ENCODE data around the gene UBASH3A. TPM values are rescaled to one million over a fixed set of nuclear protein-coding genes. Genes with fewer than 3 reads are reported as not detected.

UBASH3A gene
- total RNA-seq, 1 donor from 2014 or later = not detected

GRCh38 chr21:42362700-42363099 lies 41.0 kb upstream of the UBASH3A start:
- no peaks in the 10 kb centered on the region for H3K36me3 Mint-ChIP-seq
- no peak overlapping the region for H3K4me3 Mint-ChIP-seq
- Histone ChIP-seq H3K9me3 (ENCODE audit: low read depth) (no peaks in the 10 kb centered on the region), H3K4me3 (no peak overlapping the region), H3K4me1 (no peaks in the 10 kb centered on the region), H3K27ac (no peak overlapping the region), H3K36me3 (no peaks in the 10 kb centered on the region), H3K9ac (no peak overlapping the region), H3F3A (ENCODE audit: low read depth) (no peaks in the 10 kb centered on the region), H3K79me2 (ENCODE audit: low read depth) (no peaks in the 10 kb centered on the region), H3K27me3 (no peaks in the 10 kb centered on the region), H3K4me2 (no peak overlapping the region), H4K20me1 (ENCODE audit: low read depth) (no peaks in the 10 kb centered on the region), H2AFZ (replicated peaks) (no peak overlapping the region)
- TF ChIP-seq CTCF (IDR thresholded peaks at IDR 0.05) (no peak), EZH2 (IDR thresholded peaks at IDR 0.05) (no peak), EZH2phosphoT487 (IDR thresholded peaks at IDR 0.05) (no peak)
- peaks cover 16% of the 10 kb centered on the region for H3K27me3 Mint-ChIP-seq (ENCODE audit: insufficient read depth, low read depth)
- DNase-seq (ENCODE audit: low spot score) = no peak
- H3K9me3 Mint-ChIP-seq = no peaks in the 10 kb centered on the region
- H3K27ac Mint-ChIP-seq = no peak overlapping the region
- H3K4me1 Mint-ChIP-seq = peaks cover 27% of the 10 kb centered on the region

GRCh38 chr21:42363312-42363711 lies 40.4 kb upstream of the UBASH3A start:
- no peaks in the 10 kb centered on the region for H3K36me3 Mint-ChIP-seq
- Histone ChIP-seq H4K20me1 (ENCODE audit: low read depth) (no peaks in the 10 kb centered on the region), H3F3A (ENCODE audit: low read depth) (no peaks in the 10 kb centered on the region), H3K79me2 (ENCODE audit: low read depth) (no peaks in the 10 kb centered on the region), H3K9me3 (ENCODE audit: low read depth) (no peaks in the 10 kb centered on the region), H2AFZ (replicated peaks) (no peak overlapping the region), H3K27ac (no peak overlapping the region), H3K4me3 (no peak overlapping the region), H3K27me3 (no peaks in the 10 kb centered on the region), H3K4me1 (no peaks in the 10 kb centered on the region), H3K9ac (no peak overlapping the region), H3K36me3 (no peaks in the 10 kb centered on the region), H3K4me2 (no peak overlapping the region)
- peaks cover 19% of the 10 kb centered on the region for H3K27me3 Mint-ChIP-seq (ENCODE audit: insufficient read depth, low read depth)
- H3K4me3 Mint-ChIP-seq = no peak overlapping the region
- peaks cover 32% of the 10 kb centered on the region for H3K4me1 Mint-ChIP-seq
- no peaks in the 10 kb centered on the region for H3K9me3 Mint-ChIP-seq
- H3K27ac Mint-ChIP-seq = no peak overlapping the region
- DNase-seq (ENCODE audit: low spot score) = no peak
- TF ChIP-seq EZH2 (IDR thresholded peaks at IDR 0.05) (no peak), CTCF (IDR thresholded peaks at IDR 0.05) (no peak), EZH2phosphoT487 (IDR thresholded peaks at IDR 0.05) (no peak)

GRCh38 chr21:42364304-42364865 lies 39.3 kb upstream of the UBASH3A start:
- H3K27ac ChIP-seq = no peak overlapping the region
- no peak overlapping the region for H3K4me3 Mint-ChIP-seq
- no peaks in the 10 kb centered on the region for H3F3A ChIP-seq (ENCODE audit: low read depth)
- no peak overlapping the region for H3K4me2 ChIP-seq
- H4K20me1 ChIP-seq (ENCODE audit: low read depth) = no peaks in the 10 kb centered on the region
- peaks cover 19% of the 10 kb centered on the region for H3K27me3 Mint-ChIP-seq (ENCODE audit: insufficient read depth, low read depth)
- H3K36me3 Mint-ChIP-seq = no peaks in the 10 kb centered on the region
- H2AFZ ChIP-seq (replicated peaks) = no peak overlapping the region
- H3K27ac Mint-ChIP-seq = no peak overlapping the region
- no peaks in the 10 kb centered on the region for H3K27me3 ChIP-seq
- no peaks in the 10 kb centered on the region for H3K4me1 ChIP-seq
- DNase-seq (ENCODE audit: low spot score) = no peak
- H3K4me3 ChIP-seq = no peak overlapping the region
- H3K9me3 Mint-ChIP-seq = no peaks in the 10 kb centered on the region
- no peaks in the 10 kb centered on the region for H3K79me2 ChIP-seq (ENCODE audit: low read depth)
- H3K4me1 Mint-ChIP-seq = peaks cover 36% of the 10 kb centered on the region
- no peak overlapping the region for H3K9ac ChIP-seq
- TF ChIP-seq EZH2phosphoT487 (IDR thresholded peaks at IDR 0.05) (no peak), EZH2 (IDR thresholded peaks at IDR 0.05) (no peak), CTCF (IDR thresholded peaks at IDR 0.05) (no peak)
- H3K9me3 ChIP-seq (ENCODE audit: low read depth) = no peaks in the 10 kb centered on the region
- no peaks in the 10 kb centered on the region for H3K36me3 ChIP-seq
